GM12891 (cell line): ENCODE data around the gene LRRC32.

Source experiments
- DNase-seq: peaks from one replicate; pipeline ENCODE4 v3.0.0; 2011; ENCODE audit warnings: low spot score; ENCODE audit not compliant: insufficient read length
- FAIRE-seq: peaks from 2 replicates; lab custom pipeline; 2011; peaks lifted over from hg19 to GRCh38; lab: Jason Lieb, UNC
- PAX5 ChIP-seq: IDR thresholded peaks from 2 replicates; pipeline ENCODE4 v1.6.1; 2011; ENCODE audit warnings: low read length, moderate library complexity, mild to moderate bottlenecking; ENCODE audit not compliant: insufficient read depth, severe bottlenecking
- POLR2A ChIP-seq: IDR thresholded peaks from 2 replicates; pipeline ENCODE4 v1.6.1; 2011; ENCODE audit warnings: low read depth, low read length, control low read depth
- POLR2AphosphoS5 ChIP-seq: IDR thresholded peaks from 2 replicates; pipeline ENCODE4 v1.6.1; 2011; ENCODE audit warnings: low read depth, low read length, control low read depth
- POU2F2 ChIP-seq: IDR thresholded peaks from 2 replicates; pipeline ENCODE4 v1.6.1; 2011; ENCODE audit warnings: low read depth, mild to moderate bottlenecking, control low read depth, low read length, moderate library complexity
- SPI1 ChIP-seq: IDR thresholded peaks from 2 replicates; pipeline ENCODE4 v1.6.1; 2011; ENCODE audit warnings: low read depth, low read length, control low read depth
- TAF1 ChIP-seq: IDR thresholded peaks from 2 replicates; pipeline ENCODE4 v1.6.1; 2011; ENCODE audit warnings: low read depth, low read length, control low read depth

The LRRC32 gene

DNA sequence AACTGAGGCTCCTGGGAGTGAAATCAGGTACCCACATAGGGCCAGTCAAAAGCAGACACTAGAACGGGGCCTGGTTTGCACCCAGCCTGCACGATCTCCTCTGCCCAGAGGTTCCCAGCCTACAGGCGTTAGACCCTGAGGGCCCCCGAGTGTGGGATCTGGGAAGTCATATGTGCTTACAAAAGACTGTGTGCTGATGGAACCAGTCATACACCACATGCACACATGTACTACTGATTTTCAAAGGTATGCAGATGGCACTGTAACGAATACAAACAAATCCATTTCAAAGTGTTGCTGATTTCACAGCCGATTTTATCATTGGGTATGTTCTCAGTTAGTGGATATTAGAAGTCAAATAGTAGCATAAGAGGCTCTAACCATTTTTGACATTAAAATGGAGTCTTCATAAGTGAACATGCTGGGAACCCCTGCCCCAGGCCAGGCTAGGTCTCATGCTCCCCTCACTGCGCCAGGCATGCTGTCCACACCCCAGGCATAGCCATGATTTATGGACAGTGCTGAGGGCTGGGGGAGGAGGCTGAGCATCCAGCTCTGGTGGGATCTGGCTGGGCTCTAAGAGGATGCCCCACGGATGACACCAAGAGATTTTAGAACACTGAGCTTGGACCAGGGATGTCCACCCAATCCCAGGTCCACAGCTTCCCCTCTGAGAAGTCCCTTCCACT is 38.6 kb upstream of the LRRC32 start:
- no peak for TF ChIP-seq SPI1
- no peak for TF ChIP-seq POU2F2
- TF ChIP-seq PAX5, result no peak
- TF ChIP-seq POLR2A, result no peak
- TF ChIP-seq TAF1, result no peak
- TF ChIP-seq POLR2AphosphoS5, result no peak
- DNase-seq (no peak), FAIRE-seq (no peak)

DNA sequence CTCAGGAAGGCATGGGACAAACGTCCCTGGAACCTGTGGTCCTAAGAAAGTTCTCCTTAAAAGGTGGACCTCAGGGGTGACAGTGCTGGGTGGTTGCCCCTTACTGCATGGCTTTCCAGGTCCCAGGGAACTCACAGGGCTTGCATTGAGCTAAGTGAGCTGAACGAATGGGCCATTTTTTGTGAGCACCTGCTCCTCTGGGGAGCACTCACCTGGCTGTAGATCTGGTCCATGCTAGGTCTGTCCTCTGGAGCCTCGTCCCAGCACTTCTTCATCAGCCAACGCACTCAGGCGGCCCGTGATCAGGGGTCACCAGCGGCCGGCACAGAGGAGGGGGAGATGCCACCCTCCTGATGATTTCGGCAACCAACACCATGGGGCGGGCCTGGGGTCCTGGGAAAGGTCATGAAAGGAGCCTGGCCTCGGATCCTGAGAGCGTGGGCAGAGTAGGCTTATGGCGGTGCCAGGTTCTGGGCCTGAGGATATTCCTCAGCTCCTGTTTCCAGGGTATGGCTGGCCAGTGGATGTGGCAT is 36.8 kb upstream of the LRRC32 start:
- DNase-seq (no peak), FAIRE-seq (no peak)
- no peak for TF ChIP-seq POU2F2
- no peak for TF ChIP-seq POLR2AphosphoS5
- no peak for TF ChIP-seq TAF1
- TF ChIP-seq SPI1, result no peak
- TF ChIP-seq PAX5, result no peak
- TF ChIP-seq POLR2A, result no peak

DNA sequence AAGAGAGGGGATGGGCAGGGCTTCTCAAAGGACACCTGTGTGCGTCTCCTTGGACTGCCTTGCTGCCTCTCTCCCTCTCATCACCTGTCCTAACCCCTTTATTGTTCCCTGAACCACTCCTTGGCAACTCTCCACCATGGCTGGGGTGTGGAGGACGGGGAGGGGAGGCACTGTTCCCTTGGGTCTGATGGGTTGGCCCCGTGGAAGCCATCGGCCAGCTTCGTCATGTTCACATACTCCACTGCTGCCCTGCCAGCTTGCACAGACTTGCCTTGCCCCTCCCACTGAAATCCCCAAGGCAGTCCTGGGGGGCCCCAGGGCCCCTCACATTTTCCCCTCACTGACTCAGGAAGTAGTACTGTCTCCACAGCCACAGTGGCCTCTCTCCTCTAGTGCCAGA is 36.1 kb upstream of the LRRC32 start:
- TF ChIP-seq POU2F2 (no peak), SPI1 (no peak), TAF1 (no peak), POLR2A (no peak), PAX5 (no peak), POLR2AphosphoS5 (no peak)
- no peak for FAIRE-seq
- no peak for DNase-seq

DNA sequence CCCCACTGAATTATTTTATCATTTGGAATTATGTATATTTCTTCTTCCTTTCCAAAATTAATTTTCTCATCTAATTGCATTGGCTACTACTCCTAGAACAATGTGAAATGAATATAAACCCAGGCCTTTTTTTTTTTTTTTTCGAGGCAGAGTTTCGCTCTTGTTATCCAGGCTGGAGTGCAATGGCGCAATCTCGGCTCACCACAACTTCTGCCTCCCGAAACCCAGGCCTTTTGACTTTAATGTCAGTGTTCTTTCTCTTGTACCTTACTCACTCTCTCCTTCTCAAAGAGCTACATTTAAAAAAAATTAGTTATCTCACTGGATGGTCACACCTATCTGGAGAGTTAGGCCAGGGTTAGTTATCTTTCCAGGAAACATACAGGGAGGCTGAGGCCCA is 35.3 kb upstream of the LRRC32 start:
- TF ChIP-seq SPI1, result no peak
- no peak for TF ChIP-seq TAF1
- no peak for TF ChIP-seq POLR2AphosphoS5
- no peak for TF ChIP-seq PAX5
- no peak for TF ChIP-seq POU2F2
- TF ChIP-seq POLR2A, result no peak
- no peak for DNase-seq
- FAIRE-seq, result no peak

DNA sequence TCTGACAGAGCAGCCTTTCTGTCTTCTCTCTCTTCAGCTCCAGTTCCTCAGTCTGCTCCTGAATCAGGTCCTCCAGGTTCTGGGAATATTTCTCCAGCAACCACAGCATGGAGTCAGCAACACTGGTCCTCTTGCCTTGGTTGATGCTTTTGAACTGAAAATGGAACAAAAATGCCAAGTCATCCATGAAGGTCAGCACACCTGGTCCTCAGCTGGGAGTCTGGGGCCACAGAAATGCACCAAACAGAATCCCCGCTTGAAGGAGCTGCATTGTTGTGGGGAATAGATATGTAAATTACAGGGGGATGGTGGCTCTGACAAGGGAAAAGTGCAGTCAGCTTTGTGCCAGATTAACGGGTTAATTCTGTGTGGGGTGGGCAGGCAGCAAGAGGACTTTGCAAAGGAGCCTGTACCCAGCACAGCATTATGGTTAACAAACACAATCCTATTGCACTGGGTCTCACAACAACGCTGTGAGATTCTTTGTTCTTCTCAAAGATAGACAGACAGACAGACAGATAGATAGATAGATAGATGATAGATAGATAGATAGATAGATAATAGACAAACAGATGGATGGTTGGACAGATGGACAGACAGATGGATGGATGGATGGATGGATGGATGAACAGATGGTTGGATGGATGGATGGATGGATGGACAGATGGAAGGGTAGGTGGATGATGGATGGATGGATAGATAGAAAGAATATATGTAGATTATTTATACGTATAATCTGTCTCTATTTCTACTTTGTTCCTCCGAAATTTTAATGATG is 33.8 kb upstream of the LRRC32 start:
- TF ChIP-seq SPI1 (no peak), POLR2A (no peak), TAF1 (no peak), PAX5 (no peak), POU2F2 (no peak), POLR2AphosphoS5 (no peak)
- no peak for DNase-seq
- FAIRE-seq, result no peak

DNA sequence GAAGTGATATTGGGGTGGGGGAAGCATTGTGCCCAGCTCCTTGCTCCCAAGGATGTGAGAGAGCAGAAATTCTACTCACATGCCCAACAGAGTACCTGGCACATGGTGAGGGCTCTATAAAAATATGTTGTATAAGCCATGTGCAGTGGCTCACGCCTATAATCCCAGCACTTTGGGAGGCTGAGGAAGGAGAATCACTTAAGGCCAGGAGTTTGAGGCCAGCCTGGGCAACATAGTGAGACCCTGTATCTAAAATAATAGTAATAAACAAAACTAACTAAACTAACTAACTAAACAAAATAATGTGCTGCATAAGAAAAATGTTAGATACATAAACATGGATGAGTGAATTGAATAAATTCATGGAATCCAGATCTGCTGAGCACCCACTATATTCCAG is 33.2 kb upstream of the LRRC32 start:
- TF ChIP-seq TAF1, result no peak
- no peak for TF ChIP-seq POLR2A
- TF ChIP-seq POU2F2, result no peak
- no peak for DNase-seq
- no peak for FAIRE-seq

DNA sequence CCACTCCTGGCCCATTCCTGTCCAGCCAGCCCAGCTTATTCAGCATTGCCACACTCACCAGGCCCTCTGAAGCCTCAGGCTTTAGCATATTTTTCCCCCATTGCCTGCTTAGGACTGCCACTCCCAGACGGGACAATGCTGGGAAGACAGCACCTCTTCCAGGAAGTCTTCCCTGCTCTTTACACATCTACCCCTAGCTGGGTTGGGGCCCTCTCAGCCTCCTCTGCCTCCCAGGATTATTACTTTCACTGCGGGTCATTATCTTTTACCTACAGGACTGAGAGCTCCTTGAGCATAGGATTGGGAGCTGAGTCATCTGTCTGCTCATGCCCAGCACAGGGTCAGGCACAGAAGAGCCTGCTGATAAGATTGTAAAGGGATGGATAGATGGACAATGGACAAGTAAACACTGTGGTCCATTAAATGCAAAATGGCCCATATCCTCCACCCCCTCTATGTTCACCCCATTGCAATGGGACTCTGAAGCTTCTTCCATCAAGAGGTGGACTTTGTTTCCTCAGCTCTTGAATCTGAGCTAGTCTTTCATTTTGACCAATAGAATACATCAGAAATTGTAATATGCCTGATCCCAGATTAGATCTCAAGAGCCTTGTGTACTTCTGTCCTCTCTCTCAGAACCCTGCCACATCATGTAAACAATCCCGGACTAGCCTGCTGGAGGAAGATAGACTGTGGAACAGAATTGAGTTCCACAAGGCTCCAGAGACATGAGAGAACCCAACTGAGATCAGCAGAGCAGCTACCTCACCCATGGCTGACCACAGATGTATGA is 32.0 kb upstream of the LRRC32 start:
- no peak for TF ChIP-seq SPI1
- TF ChIP-seq POLR2A, result no peak
- TF ChIP-seq POLR2AphosphoS5, result no peak
- TF ChIP-seq PAX5, result no peak
- no peak for TF ChIP-seq POU2F2
- no peak for TF ChIP-seq TAF1
- no peak for DNase-seq
- FAIRE-seq, result no peak

DNA sequence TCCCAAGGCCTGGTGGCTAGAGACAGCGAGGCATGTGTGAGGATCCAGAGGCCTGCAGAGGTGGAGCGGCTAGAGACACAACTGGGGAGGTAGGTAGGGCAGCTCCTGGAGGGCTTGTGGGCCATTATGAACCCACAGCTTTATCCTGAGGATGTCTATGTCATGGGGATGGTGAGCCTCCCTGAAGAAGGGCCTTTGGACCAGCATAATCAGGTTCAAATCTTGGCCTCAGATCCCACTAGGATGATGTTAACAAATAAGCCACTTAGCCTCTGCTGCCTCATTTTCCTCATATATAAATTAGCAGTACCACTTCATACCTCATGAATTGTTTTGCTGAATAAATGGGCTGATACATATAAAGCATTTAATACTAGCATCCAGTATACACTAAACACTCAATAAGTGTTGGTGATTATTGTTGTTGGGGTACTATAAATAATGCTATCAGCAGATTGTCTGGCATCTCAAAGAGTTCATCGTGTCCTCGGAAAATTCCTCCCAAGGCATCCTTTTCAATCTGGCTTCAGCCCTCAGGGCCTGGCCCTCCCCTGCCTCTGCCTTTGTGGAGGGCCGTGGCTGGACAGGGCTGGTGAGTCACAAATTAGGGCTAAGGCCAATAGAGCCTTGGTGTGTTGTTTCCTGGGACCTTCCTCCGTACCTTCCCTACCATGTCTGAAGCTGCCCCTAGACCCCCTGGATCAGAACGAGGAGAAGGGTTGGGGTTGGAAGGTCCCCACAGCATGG is 30.9 kb upstream of the LRRC32 start:
- no peak for FAIRE-seq
- no peak for DNase-seq
- TF ChIP-seq POLR2AphosphoS5, result no peak
- TF ChIP-seq TAF1, result no peak
- no peak for TF ChIP-seq POLR2A
- no peak for TF ChIP-seq POU2F2
- no peak for TF ChIP-seq SPI1
- TF ChIP-seq PAX5, result no peak
